Endothelial cell of umbilical vein (primary cell): ENCODE measurements around the gene ACADS. TPM values are rescaled to one million over a fixed set of nuclear protein-coding genes. Genes with fewer than 3 reads are reported as not detected.

ENCODE experiments used
- BruUV-seq: library from RNA; stranded (reverse); fragments of 400-500 nt; replicated peaks from 2 replicates; lab custom pipeline; 2021; lab: Mats Ljungman, UMichigan
- CTCF ChIA-PET: fragments of 300-600, 350-600 bp; sonication (Branson Sonifier 250); formaldehyde crosslinking; loops from one replicate; lab custom pipeline; 2021; ENCODE audit warnings: antibody characterized with exemption, inconsistent platforms; lab: Charles Lee
- POLR2A ChIA-PET: fragments of 300-600, 350-600 bp; sonication (Branson Sonifier 250); formaldehyde crosslinking; loops from one replicate; lab custom pipeline; 2021; ENCODE audit warnings: antibody characterized with exemption, inconsistent platforms; lab: Charles Lee
- DNase-seq: peaks from one replicate; pipeline ENCODE4 v3.0.0-alpha.2; 2011; ENCODE audit warnings: low read depth, low spot score
- FAIRE-seq: peaks from 2 replicates; lab custom pipeline; 2011; peaks lifted over from hg19 to GRCh38; lab: Jason Lieb, UNC
- H2AFZ ChIP-seq: 2 replicates; pipeline ENCODE4 v1.6.0; 2012; ENCODE audit warnings: low read depth, low read length, control low read depth, inconsistent platforms
- H3K27ac ChIP-seq: 2 replicates; pipeline ENCODE4 v1.5.1; 2011; ENCODE audit warnings: low read depth, mild to moderate bottlenecking, control low read depth, low read length, moderate library complexity; ENCODE audit not compliant: insufficient read depth
- H3K27me3 ChIP-seq, 2 experiments: 2 replicates each; pipeline versions ENCODE4 v1.6.0 to v1.6.1; 2011; ENCODE audit warnings: low read length in 2 of 2, mixed read lengths in 1 of 2; ENCODE audit not compliant: control insufficient read depth in 2 of 2, insufficient read depth in 2 of 2
- H3K36me3 ChIP-seq, 2 experiments: 2 replicates in 1 of 2; 3 replicates in 1 of 2; pipeline ENCODE4 v1.5.1; 2011; ENCODE audit warnings: low read length in 2 of 2, mild to moderate bottlenecking in 1 of 2, moderate library complexity in 1 of 2; ENCODE audit not compliant: control insufficient read depth in 2 of 2, insufficient read depth in 2 of 2; ENCODE audit errors: extremely low read depth in 1 of 2
- H3K4me1 ChIP-seq: 3 replicates; pipeline ENCODE4 v1.5.1; 2011; ENCODE audit warnings: mild to moderate bottlenecking, low read length; ENCODE audit not compliant: control insufficient read depth, insufficient read depth; ENCODE audit errors: extremely low read depth
- H3K4me2 ChIP-seq: 2 replicates; pipeline ENCODE4 v1.6.1; 2011; ENCODE audit warnings: low read length, control low read depth, mixed read lengths; ENCODE audit not compliant: insufficient read depth
- H3K4me3 ChIP-seq, 3 experiments: fragments of 200-600 bp in 1 of 3; sonication (generic), shearing (Covaris generic) in 1 of 3; replicated peaks in 1 of 3; 2 replicates each; pipeline ENCODE4 v1.5.1; 2011 to 2016; ENCODE audit warnings: control low read depth in 3 of 3, low read length in 3 of 3, mild to moderate bottlenecking in 2 of 3, inconsistent platforms in 1 of 3, low read depth in 1 of 3, moderate library complexity in 1 of 3; ENCODE audit not compliant: insufficient read depth in 1 of 3
- H3K79me2 ChIP-seq: 2 replicates; pipeline ENCODE4 v1.6.0; 2012; ENCODE audit warnings: low read length, inconsistent platforms; ENCODE audit not compliant: control insufficient read depth, insufficient read depth
- H3K9ac ChIP-seq: replicated peaks from 2 replicates; pipeline ENCODE3; 2011; ENCODE audit warnings: low read length, control low read depth; ENCODE audit not compliant: insufficient read depth; ENCODE audit errors: extremely low read depth
- H3K9me1 ChIP-seq: replicated peaks from 3 replicates; pipeline ENCODE4 v1.6.0; 2011; ENCODE audit warnings: mild to moderate bottlenecking, low read length; ENCODE audit not compliant: control insufficient read depth, insufficient read depth; ENCODE audit errors: extremely low read depth
- H3K9me3 ChIP-seq: replicated peaks from 2 replicates; pipeline ENCODE4 v1.5.1; 2012; ENCODE audit warnings: low read length, inconsistent platforms; ENCODE audit not compliant: control insufficient read depth, insufficient read depth
- H4K20me1 ChIP-seq: replicated peaks from 2 replicates; pipeline ENCODE3; 2011; ENCODE audit warnings: mild to moderate bottlenecking, low read length; ENCODE audit not compliant: control insufficient read depth, insufficient read depth; ENCODE audit errors: extremely low read depth
- EZH2 ChIP-seq: IDR thresholded peaks from 2 replicates; pipeline ENCODE4 v1.6.1; 2012; ENCODE audit warnings: borderline replicate concordance, low read depth, mild to moderate bottlenecking, moderate library complexity, low read length, inconsistent platforms; ENCODE audit not compliant: severe bottlenecking
- FOS ChIP-seq: IDR thresholded peaks from 2 replicates; pipeline ENCODE4 v1.6.1; 2011; ENCODE audit warnings: mild to moderate bottlenecking, low read length, moderate library complexity, borderline replicate concordance; ENCODE audit not compliant: insufficient read depth
- GATA2 ChIP-seq: IDR thresholded peaks from 2 replicates; pipeline ENCODE4 v1.7.0; 2011; ENCODE audit warnings: low read depth, mild to moderate bottlenecking, moderate library complexity, mixed read lengths, low read length; ENCODE audit not compliant: insufficient read length, insufficient read depth
- JUN ChIP-seq: IDR thresholded peaks from 2 replicates; pipeline ENCODE4 v1.6.1; 2011; ENCODE audit warnings: borderline replicate concordance, low read depth; ENCODE audit not compliant: insufficient read length, insufficient read depth
- MYC ChIP-seq: IDR thresholded peaks from one replicate; pipeline ENCODE4 v1.6.1; 2011; ENCODE audit warnings: mild to moderate bottlenecking, low read depth, low read length
- POLR2A ChIP-seq: IDR thresholded peaks from 2 replicates; pipeline ENCODE4 v1.6.1; 2012; ENCODE audit warnings: low read depth, mild to moderate bottlenecking, control low read depth, low read length
- POLR2AphosphoS5 ChIP-seq: IDR thresholded peaks from 2 replicates; pipeline ENCODE4 v1.6.1; 2012; ENCODE audit warnings: low read depth, mild to moderate bottlenecking, control low read depth, low read length, moderate library complexity; ENCODE audit not compliant: insufficient read depth
- dilution Hi-C: fragments of 300-500 bp; cut with MboI; formaldehyde crosslinking; loops from one replicate; pipeline ENCODE4 v1.15.0; 2019; ENCODE audit warnings: low sequenced_read_pairs; ENCODE audit not compliant: extremely low pct_ligation_motif_present
- intact Hi-C: fragments of 100-400 bp; cut with micrococcal nuclease; formaldehyde crosslinking; loops from one replicate; pipeline ENCODE4 v1.10.0; 2022
- polyA plus RNA-seq, 4 experiments: library from polyadenylated mRNA; depleted of rRNA in 3 of 4; stranded (reverse) in 3 of 4; unstranded in 1 of 4; fragments of >200 nt; gene quantifications; 2 replicates each; pipeline versions ENCODE4 v1.2.1 to v1.2.3, GENCODE V29; 2011 to 2012; ENCODE audit warnings: missing spikeins in 1 of 4
- total RNA-seq: library from RNA; stranded (reverse); gene quantifications from 2 replicates; pipeline ENCODE4 v1.2.3, GENCODE V29; 2021
- TF ChIP-seq, protein P1 (sequence below): IDR thresholded peaks from 2 replicates; pipeline ENCODE4 v1.6.1; 2011; ENCODE audit not compliant: insufficient read depth, insufficient read length
- TF ChIP-seq, protein P2 (sequence below), 2 donors: IDR thresholded peaks; 1 replicate in 1 of 2; 2 replicates in 1 of 2; pipeline ENCODE4 v1.5.1; 2011; ENCODE audit warnings: low read length in 2 of 2, mild to moderate bottlenecking in 2 of 2, moderate library complexity in 2 of 2, control low read depth in 1 of 2, inconsistent platforms in 1 of 2, low read depth in 1 of 2; ENCODE audit not compliant: insufficient read depth in 1 of 2; ENCODE audit errors: extremely low read depth in 1 of 2

The ACADS gene
- total and polyA plus RNA-seq, 2 donors (not counting 3 experiments of a cell fraction or from before 2014, with no cell fraction given), result 8.2 to 8.9 TPM

DNA sequence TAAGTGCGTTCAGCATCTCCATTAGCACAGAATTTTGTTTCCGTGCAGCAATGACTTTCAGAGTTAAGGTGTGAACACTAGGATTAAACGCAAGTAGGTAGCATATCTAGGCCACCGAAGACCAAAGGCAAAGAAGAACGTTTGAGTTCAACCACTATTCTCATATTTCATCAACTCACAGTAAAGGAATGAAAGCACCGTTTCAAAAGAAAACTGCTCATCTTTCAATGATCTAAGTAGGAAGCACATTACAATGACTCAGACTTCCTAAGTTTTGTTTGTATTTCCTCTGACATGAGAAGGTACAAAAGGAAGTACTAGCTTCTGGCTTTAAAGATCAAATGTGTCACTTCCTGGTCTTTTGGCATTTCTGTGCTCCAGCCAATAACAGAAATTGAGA is 57.6 kb downstream of the ACADS start:
- BruUV-seq, result no TSS peak
- TF ChIP-seq POLR2A (peak; percentile 46), GATA2 (peak; percentile 85), JUN (peak; percentile 99), MYC (no peak), EZH2 (no peak), FOS (peak; percentile 89), POLR2AphosphoS5 (peak; percentile 75)
- TF ChIP-seq, protein P1, sequence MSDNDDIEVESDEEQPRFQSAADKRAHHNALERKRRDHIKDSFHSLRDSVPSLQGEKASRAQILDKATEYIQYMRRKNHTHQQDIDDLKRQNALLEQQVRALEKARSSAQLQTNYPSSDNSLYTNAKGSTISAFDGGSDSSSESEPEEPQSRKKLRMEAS, result no peak
- TF ChIP-seq, protein P2, sequence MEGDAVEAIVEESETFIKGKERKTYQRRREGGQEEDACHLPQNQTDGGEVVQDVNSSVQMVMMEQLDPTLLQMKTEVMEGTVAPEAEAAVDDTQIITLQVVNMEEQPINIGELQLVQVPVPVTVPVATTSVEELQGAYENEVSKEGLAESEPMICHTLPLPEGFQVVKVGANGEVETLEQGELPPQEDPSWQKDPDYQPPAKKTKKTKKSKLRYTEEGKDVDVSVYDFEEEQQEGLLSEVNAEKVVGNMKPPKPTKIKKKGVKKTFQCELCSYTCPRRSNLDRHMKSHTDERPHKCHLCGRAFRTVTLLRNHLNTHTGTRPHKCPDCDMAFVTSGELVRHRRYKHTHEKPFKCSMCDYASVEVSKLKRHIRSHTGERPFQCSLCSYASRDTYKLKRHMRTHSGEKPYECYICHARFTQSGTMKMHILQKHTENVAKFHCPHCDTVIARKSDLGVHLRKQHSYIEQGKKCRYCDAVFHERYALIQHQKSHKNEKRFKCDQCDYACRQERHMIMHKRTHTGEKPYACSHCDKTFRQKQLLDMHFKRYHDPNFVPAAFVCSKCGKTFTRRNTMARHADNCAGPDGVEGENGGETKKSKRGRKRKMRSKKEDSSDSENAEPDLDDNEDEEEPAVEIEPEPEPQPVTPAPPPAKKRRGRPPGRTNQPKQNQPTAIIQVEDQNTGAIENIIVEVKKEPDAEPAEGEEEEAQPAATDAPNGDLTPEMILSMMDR (IDR thresholded peaks at IDR 0.05; ENCODE audit: extremely low read depth in 1 of 2, insufficient read depth in 1 of 2, low read depth in 1 of 2, low read length in 2 of 2), result no peak
- dilution Hi-C loops (no loop called here), intact Hi-C loops (loop anchor here (1.0 kb wide), 2 partner anchors 9 to 121 kb away; partner anchors contain the start of gene SPPL3)
- Histone ChIP-seq H3K9me1 (no peaks in the 10 kb centered on the region), H3K4me3 (peak overlapping the region in 1 of 3 experiments; percentile 27), H4K20me1 (no peaks in the 10 kb centered on the region), H3K9ac (peak overlapping the region; percentile 38), H3K9me3 (no peaks in the 10 kb centered on the region), H3K27ac (peak overlapping the region; percentile 90), H3K36me3 (no peaks in the 10 kb centered on the region), H3K79me2 (no peaks in the 10 kb centered on the region), H3K4me1 (peaks cover 24% of the 10 kb centered on the region), H3K27me3 (no peaks in the 10 kb centered on the region), H2AFZ (no peak overlapping the region), H3K4me2 (peak overlapping the region; percentile 93)
- peak; percentile 87 for DNase-seq
- ChIA-PET POLR2A (no interaction called here), CTCF (interaction anchor here (1.1 to 3.3 kb wide), 5 partner anchors 15 to 189 kb away, joined by 3 to 10 read pairs (median 4); no protein-coding TSS in a partner anchor)
- FAIRE-seq, result peak; percentile 87
